ENCODE measurements around the gene FAAH2. TPM values are rescaled to one million over a fixed set of nuclear protein-coding genes. Genes with fewer than 3 reads are reported as not detected.

Gene FAAH2
- total RNA-seq, 4 donors from 2014 or later, result 0.42 to 1.8 (median 0.72) TPM

GRCh38 chrX:57519578-57520118, 233.1 kb downstream of the FAAH2 start:
- Histone ChIP-seq H3K27ac (replicated peaks in 1 of 4) (no peak overlapping the region), H3K4me1 (no peaks in the 10 kb centered on the region), H3K27me3 (no peaks in the 10 kb centered on the region), H3K4me3 (no peak overlapping the region), H3K36me3 (no peaks in the 10 kb centered on the region), H3K9me3 (no peaks in the 10 kb centered on the region)
- 59% methylated on average over 2 of the region's 2 CpGs for WGBS
- TF ChIP-seq POLR2AphosphoS5 (IDR thresholded peaks at IDR 0.05) (no peak), POLR2A (IDR thresholded peaks at IDR 0.05; ENCODE audit: low read depth) (no peak), CTCF (IDR thresholded peaks at IDR 0.05) (no peak), EP300 (IDR thresholded peaks at IDR 0.05) (no peak)
- no peak for DNase-seq (ENCODE audit: extremely low spot score)
- intact Hi-C loops (cut with DNase I), result no loop called here

GRCh38 chrX:57528670-57529255, 242.3 kb downstream of the FAAH2 start:
- 29% methylated on average over 1 of the region's 1 CpG for WGBS
- intact Hi-C loops (cut with DNase I), result no loop called here
- H3K4me1 ChIP-seq, result no peaks in the 10 kb centered on the region

More at GRCh38 chrX:57528670-57529255, 242.3 kb downstream of the FAAH2 start:
- TF ChIP-seq POLR2AphosphoS5 (IDR thresholded peaks at IDR 0.05) (no peak), EP300 (IDR thresholded peaks at IDR 0.05) (no peak), CTCF (IDR thresholded peaks at IDR 0.05) (peak in 1 of 3 experiments; percentile 20), POLR2A (IDR thresholded peaks at IDR 0.05; ENCODE audit: low read depth) (no peak)
- no peaks in the 10 kb centered on the region for H3K27me3 ChIP-seq
- no peak for DNase-seq (ENCODE audit: extremely low spot score)
- H3K9me3 ChIP-seq, result no peaks in the 10 kb centered on the region
- no peaks in the 10 kb centered on the region for H3K36me3 ChIP-seq
- no peak overlapping the region for H3K27ac ChIP-seq (replicated peaks in 1 of 4)
- no peak overlapping the region for H3K4me3 ChIP-seq

Other genes with a start within 250 kb of the FAAH2 start
- 10 to 100 TPM in 1 of 4 donors, 1 to 10 TPM in 3; 6.2 to 15.4 (median 9.3) TPM for gene SPIN2B, start 165.2 kb upstream of the FAAH2 start, total RNA-seq
- gene SPIN2A, start 149.3 kb upstream of the FAAH2 start, total RNA-seq, result under 1 TPM in 3 of 4 donors, not detected in 1; 0.17 to 0.58 (median 0.34) TPM